GM23338 (cell line): Measurements from ENCODE around the gene MCRIP1.

ENCODE experiments used
- CREB1 ChIP-seq: fragments of 250-450 bp; sonication (Bioruptor Pico); IDR thresholded peaks from 2 replicates; pipeline ENCODE4 v1.5.0; 2020; ENCODE audit warnings: low read depth, mild to moderate bottlenecking, moderate library complexity
- CTCF ChIP-seq, 2 experiments: fragments of 200-600 bp in 1 of 2; sonication (generic) in 1 of 2; conservative IDR thresholded peaks; 2 replicates each; pipeline versions ENCODE4 v1.5.1 to v1.6.1; 2016 to 2017; ENCODE audit warnings: antibody characterized with exemption in 2 of 2, low read depth in 2 of 2, mild to moderate bottlenecking in 2 of 2, moderate library complexity in 1 of 2
- ETS1 ChIP-seq: IDR thresholded peaks from 2 replicates; pipeline ENCODE4 v1.6.1; 2016; ENCODE audit warnings: antibody characterized with exemption
- EZH2 ChIP-seq: fragments of 200-600 bp; sonication (generic); IDR thresholded peaks from one replicate; pipeline ENCODE4 v1.8.0; 2017; ENCODE audit warnings: antibody characterized with exemption, mild to moderate bottlenecking, low read depth; ENCODE audit not compliant: unreplicated experiment
- EZH2phosphoT487 ChIP-seq: fragments of 200-600 bp; sonication (generic); IDR thresholded peaks from one replicate; pipeline ENCODE4 v1.8.1; 2018; ENCODE audit warnings: antibody characterized with exemption; ENCODE audit not compliant: unreplicated experiment
- JUNB ChIP-seq: IDR thresholded peaks from one replicate; pipeline ENCODE4 v1.6.1; 2016; ENCODE audit warnings: antibody characterized with exemption; ENCODE audit not compliant: unreplicated experiment
- NANOG ChIP-seq: IDR thresholded peaks from 2 replicates; pipeline ENCODE4 v1.6.1; 2016; ENCODE audit warnings: antibody characterized with exemption, borderline replicate concordance
- POLR2AphosphoS5 ChIP-seq: IDR thresholded peaks from 2 replicates; pipeline ENCODE4 v1.6.1; 2016; ENCODE audit warnings: antibody characterized with exemption, low read depth
- REST ChIP-seq: IDR thresholded peaks from one replicate; pipeline ENCODE4 v1.6.1; 2018; ENCODE audit warnings: antibody characterized with exemption; ENCODE audit not compliant: unreplicated experiment
- ZNF114 ChIP-seq: fragments of 250-450 bp; sonication (Bioruptor Pico); IDR thresholded peaks from 2 replicates; pipeline ENCODE4 v1.5.0; 2020; ENCODE audit warnings: mild to moderate bottlenecking, moderate library complexity
- ZNF331 ChIP-seq: fragments of 250-450 bp; sonication (Bioruptor Pico); IDR thresholded peaks from 2 replicates; pipeline ENCODE4 v1.5.0; 2020; ENCODE audit warnings: low read depth, mild to moderate bottlenecking, moderate library complexity
- ZNF462 ChIP-seq: fragments of 250-450 bp; sonication (Bioruptor Pico); IDR thresholded peaks from 2 replicates; pipeline ENCODE4 v1.5.0; 2020; ENCODE audit warnings: mild to moderate bottlenecking, moderate library complexity

- no peak for TF ChIP-seq EZH2
- TF ChIP-seq POLR2AphosphoS5 = no peak
- no peak for TF ChIP-seq CTCF (conservative IDR thresholded peaks at IDR 0.05; ENCODE audit: low read depth in 2 of 2)
- no peak for TF ChIP-seq NANOG
- no peak for TF ChIP-seq CREB1 (CRISPR knock-in tag)
- TF ChIP-seq JUNB = no peak
- no peak for TF ChIP-seq ZNF462 (CRISPR knock-in tag)
- no peak for TF ChIP-seq EZH2phosphoT487
- no peak for TF ChIP-seq REST
- TF ChIP-seq ZNF331 (CRISPR knock-in tag) = no peak
- no peak for TF ChIP-seq ETS1
- no peak for TF ChIP-seq ZNF114
Observed at GRCh38 chr17:81844327-81844851, 11.3 kb upstream of the MCRIP1 start.
